Stimulated activated CD8-positive, alpha-beta memory T cell treated with anti-CD3 and anti-CD28 coated beads, Interleukin-7, amount 100 ng/mL, for 4 hours (primary cell): ENCODE data around the gene TBC1D22A.
"Not testable (repeated sequence)": the region's sequence is repeated elsewhere in the genome, so short reads cannot be mapped to it uniquely, and the experiment has no call there.

Experiments used
- DNase-seq, 2 donors: peaks; one replicate each; pipeline ENCODE4 v3.0.0-alpha.2; 2020; ENCODE audit warnings: low read depth in 2 of 2

TBC1D22A gene

GRCh38 chr22:47100646-47101200 lies 338.3 kb downstream of the TBC1D22A start:
- DNase-seq, result no peak

GRCh38 chr22:47101321-47101885 lies 339.0 kb downstream of the TBC1D22A start:
- no peak for DNase-seq

- no peak for DNase-seq
These were observed 339.6 kb downstream of the TBC1D22A start for GRCh38 chr22:47102081-47102480.

GRCh38 chr22:47102648-47103047 lies 340.2 kb downstream of the TBC1D22A start:
- no peak for DNase-seq

- DNase-seq, result no peak
These were observed 342.6 kb downstream of the TBC1D22A start for GRCh38 chr22:47105085-47105484.

- no peak for DNase-seq
These were observed 344.4 kb downstream of the TBC1D22A start for GRCh38 chr22:47106806-47107205.

- no peak for DNase-seq
These were observed 345.0 kb downstream of the TBC1D22A start for GRCh38 chr22:47107431-47107830.

GRCh38 chr22:47110817-47111443 lies 348.5 kb downstream of the TBC1D22A start:
- no peak for DNase-seq

GRCh38 chr22:47111626-47112581 lies 349.5 kb downstream of the TBC1D22A start:
- no peak for DNase-seq

- DNase-seq, result no peak
These were observed 350.1 kb downstream of the TBC1D22A start for GRCh38 chr22:47112582-47112965.

GRCh38 chr22:47112994-47113852 lies 350.8 kb downstream of the TBC1D22A start:
- no peak for DNase-seq

GRCh38 chr22:47113853-47114415 lies 351.5 kb downstream of the TBC1D22A start:
- no peak for DNase-seq

GRCh38 chr22:47114813-47115517 lies 352.5 kb downstream of the TBC1D22A start:
- no peak for DNase-seq

GRCh38 chr22:47115518-47115890 lies 353.1 kb downstream of the TBC1D22A start:
- DNase-seq, result no peak

GRCh38 chr22:47115921-47116320 lies 353.5 kb downstream of the TBC1D22A start:
- DNase-seq, result no peak

- DNase-seq, result no peak
These were observed 354.2 kb downstream of the TBC1D22A start for GRCh38 chr22:47116426-47117341.

- DNase-seq, result not testable (repeated sequence)
These were observed 355.0 kb downstream of the TBC1D22A start for GRCh38 chr22:47117442-47117841.

- DNase-seq, result no peak
These were observed 356.7 kb downstream of the TBC1D22A start for GRCh38 chr22:47119181-47119580.

GRCh38 chr22:47120399-47120798 lies 357.9 kb downstream of the TBC1D22A start:
- no peak for DNase-seq
